NB4 (cell line): ENCODE data around the gene PSMB9.

Experiments
- DNase-seq: peaks from one replicate; pipeline ENCODE4 v3.0.0; 2010; ENCODE audit warnings: low read depth
- H3K4me3 ChIP-seq: one replicate; pipeline ENCODE4 v1.5.1; 2011; ENCODE audit warnings: mild to moderate bottlenecking, low read depth, low read length, moderate library complexity
- CTCF ChIP-seq: IDR thresholded peaks from one replicate; pipeline ENCODE4 v1.5.1; 2012; ENCODE audit warnings: low read depth, low read length
- MAX ChIP-seq: IDR thresholded peaks from 2 replicates; pipeline ENCODE4 v1.6.1; 2011; ENCODE audit warnings: low read depth, low read length
- MYC ChIP-seq: IDR thresholded peaks from 2 replicates; pipeline ENCODE4 v1.6.1; 2011; ENCODE audit warnings: low read depth, low read length
- POLR2A ChIP-seq: IDR thresholded peaks from 2 replicates; pipeline ENCODE4 v1.6.1; 2011; ENCODE audit warnings: mild to moderate bottlenecking; ENCODE audit not compliant: insufficient read length; ENCODE audit errors: extremely low read depth

Gene PSMB9

GRCh38 chr6:32847004-32847403, 7.0 kb upstream of the PSMB9 start:
- no peak for TF ChIP-seq POLR2A
- TF ChIP-seq MAX: no peak
- no peak for TF ChIP-seq MYC
- TF ChIP-seq CTCF: no peak
- no peak overlapping the region for H3K4me3 ChIP-seq
- no peak for DNase-seq

- TF ChIP-seq POLR2A (no peak), MAX (no peak), CTCF (no peak), MYC (no peak)
- no peak for DNase-seq
- H3K4me3 ChIP-seq: no peak overlapping the region
Measured at GRCh38 chr6:32847795-32848194, 6.2 kb upstream of the PSMB9 start.

GRCh38 chr6:32849126-32849525, 4.9 kb upstream of the PSMB9 start:
- DNase-seq: no peak
- no peak for TF ChIP-seq POLR2A
- TF ChIP-seq MAX: no peak
- TF ChIP-seq CTCF: no peak
- no peak for TF ChIP-seq MYC
- H3K4me3 ChIP-seq: no peak overlapping the region

GRCh38 chr6:32851025-32851424, 3.0 kb upstream of the PSMB9 start:
- no peak for TF ChIP-seq POLR2A
- DNase-seq: no peak

GRCh38 chr6:32852018-32852843, 1.8 kb upstream of the PSMB9 start:
- no peak for TF ChIP-seq MYC
- no peak for TF ChIP-seq CTCF
- no peak for TF ChIP-seq POLR2A
- no peak for TF ChIP-seq MAX
- peak overlapping the region; percentile 79 for H3K4me3 ChIP-seq
- peak; percentile 15 for DNase-seq

More at GRCh38 chr6:32851025-32851424, 3.0 kb upstream of the PSMB9 start:
- no peak overlapping the region for H3K4me3 ChIP-seq

GRCh38 chr6:32852844-32853540, 1.0 kb upstream of the PSMB9 start:
- peak; percentile 72 for DNase-seq
- peak overlapping the region; percentile 79 for H3K4me3 ChIP-seq
- TF ChIP-seq MYC (no peak), POLR2A (no peak), MAX (no peak), CTCF (no peak)
